ENCODE measurements around the gene TMTC1.

TMTC1 gene

DNA sequence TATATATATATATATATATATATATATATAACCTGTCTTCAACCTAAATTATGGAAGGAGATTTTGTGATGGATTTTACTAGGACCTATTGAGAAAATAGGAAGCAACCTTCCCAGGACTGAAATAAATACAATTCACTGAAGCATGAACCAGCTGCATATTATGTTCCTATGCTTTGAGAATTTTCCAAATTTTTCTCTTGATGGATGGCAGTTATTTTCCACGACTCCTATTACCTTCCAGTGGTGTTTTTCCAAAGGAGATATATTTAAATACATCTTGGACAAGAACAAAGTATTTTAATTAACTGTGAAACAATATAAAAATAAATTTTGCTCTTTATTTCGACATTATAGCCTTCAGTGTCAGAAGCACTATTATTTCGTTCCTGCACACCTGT lies 87.9 kb downstream of the TMTC1 start:
- Histone ChIP-seq H4K8ac (ENCODE audit: low read depth, low read length) (no peak overlapping the region), H3K79me1 (ENCODE audit: low read length) (no peaks in the 10 kb centered on the region), H3K14ac (ENCODE audit: low read length) (no peak overlapping the region), H3K79me2 (ENCODE audit: control insufficient read depth, insufficient read depth, low read length, poor library complexity) (no peaks in the 10 kb centered on the region), H3K4ac (ENCODE audit: low read depth, low read length) (no peak overlapping the region), H3K9ac (ENCODE audit: low read length) (no peak overlapping the region), H3K36me3 (ENCODE audit: control insufficient read depth in 1 of 2, insufficient read depth in 2 of 2, low read length in 2 of 2) (no peaks in the 10 kb centered on the region), H3K9me3 (ENCODE audit: insufficient read depth, low read depth, low read length) (no peaks in the 10 kb centered on the region), H4K12ac (ENCODE audit: low read depth, low read length) (no peak overlapping the region), H3K4me3 (ENCODE audit: low read depth, low read length) (no peak overlapping the region), H2BK5ac (ENCODE audit: low read depth, low read length, poor library complexity) (no peak overlapping the region), H2BK120ac (ENCODE audit: insufficient read depth, low read length, poor library complexity) (no peak overlapping the region), H3K18ac (ENCODE audit: low read length) (no peak overlapping the region), H3K4me1 (ENCODE audit: control insufficient read depth in 1 of 2, insufficient read depth in 2 of 2, low read length in 2 of 2) (peaks cover 0 to 4% of the 10 kb centered on the region in 2 experiments), H2AK5ac (ENCODE audit: low read length) (no peak overlapping the region), H3K23ac (ENCODE audit: low read length) (no peak overlapping the region), H3K4me2 (ENCODE audit: low read length) (no peak overlapping the region), H4K91ac (ENCODE audit: low read depth, low read length) (no peak overlapping the region), H3K27ac (ENCODE audit: low read depth, low read length) (no peak overlapping the region), H3K27me3 (ENCODE audit: insufficient read depth, low read length) (no peaks in the 10 kb centered on the region), H2AFZ (ENCODE audit: insufficient read depth, low read length, poor library complexity) (no peak overlapping the region), H2BK12ac (ENCODE audit: low read length) (no peak overlapping the region)
- no CpG with 5 or more reads among the region's 3 CpGs for WGBS (ENCODE audit: extremely low coverage, insufficient coverage, insufficient read length)
- DNase-seq, result no peak

DNA sequence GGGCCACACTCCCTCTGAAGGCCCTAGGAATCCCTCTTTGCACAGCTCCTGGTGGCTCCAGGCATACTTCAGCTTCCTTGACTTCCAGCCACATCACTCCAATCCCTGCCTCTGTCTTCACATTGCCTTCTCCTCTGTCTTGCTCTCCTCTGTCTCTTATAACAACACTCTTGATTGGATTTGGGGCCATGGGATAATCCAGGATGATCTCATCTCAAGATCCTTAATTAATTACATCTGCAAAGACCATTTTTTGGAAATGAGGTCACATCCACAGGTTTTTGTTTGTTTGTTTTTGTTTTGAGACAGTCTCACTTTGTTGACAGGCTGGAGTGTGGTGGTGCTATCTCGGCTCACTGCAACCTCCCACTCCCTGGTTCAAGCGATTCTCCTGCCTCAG lies 88.7 kb downstream of the TMTC1 start:
- Histone ChIP-seq H4K12ac (ENCODE audit: low read depth, low read length) (no peak overlapping the region), H3K4ac (ENCODE audit: low read depth, low read length) (no peak overlapping the region), H4K91ac (ENCODE audit: low read depth, low read length) (peak overlapping the region; percentile 24), H3K79me1 (ENCODE audit: low read length) (no peaks in the 10 kb centered on the region), H2BK12ac (ENCODE audit: low read length) (no peak overlapping the region), H3K9ac (ENCODE audit: low read length) (no peak overlapping the region), H3K23ac (ENCODE audit: low read length) (no peak overlapping the region), H3K27me3 (ENCODE audit: insufficient read depth, low read length) (no peaks in the 10 kb centered on the region), H3K14ac (ENCODE audit: low read length) (no peak overlapping the region), H3K4me3 (ENCODE audit: low read depth, low read length) (no peak overlapping the region), H2BK5ac (ENCODE audit: low read depth, low read length, poor library complexity) (no peak overlapping the region), H4K8ac (ENCODE audit: low read depth, low read length) (no peak overlapping the region), H2AFZ (ENCODE audit: insufficient read depth, low read length, poor library complexity) (no peak overlapping the region), H2BK120ac (ENCODE audit: insufficient read depth, low read length, poor library complexity) (no peak overlapping the region), H3K79me2 (ENCODE audit: control insufficient read depth, insufficient read depth, low read length, poor library complexity) (no peaks in the 10 kb centered on the region), H3K4me1 (ENCODE audit: control insufficient read depth in 1 of 2, insufficient read depth in 2 of 2, low read length in 2 of 2) (peaks cover 0 to 4% of the 10 kb centered on the region in 2 experiments), H2AK5ac (ENCODE audit: low read length) (no peak overlapping the region), H3K4me2 (ENCODE audit: low read length) (no peak overlapping the region), H3K18ac (ENCODE audit: low read length) (no peak overlapping the region), H3K9me3 (ENCODE audit: insufficient read depth, low read depth, low read length) (no peaks in the 10 kb centered on the region), H3K36me3 (ENCODE audit: control insufficient read depth in 1 of 2, insufficient read depth in 2 of 2, low read length in 2 of 2) (no peaks in the 10 kb centered on the region), H3K27ac (ENCODE audit: low read depth, low read length) (no peak overlapping the region)
- WGBS (ENCODE audit: extremely low coverage, insufficient coverage, insufficient read length), result no CpG with 5 or more reads among the region's 2 CpGs
- DNase-seq, result no peak

DNA sequence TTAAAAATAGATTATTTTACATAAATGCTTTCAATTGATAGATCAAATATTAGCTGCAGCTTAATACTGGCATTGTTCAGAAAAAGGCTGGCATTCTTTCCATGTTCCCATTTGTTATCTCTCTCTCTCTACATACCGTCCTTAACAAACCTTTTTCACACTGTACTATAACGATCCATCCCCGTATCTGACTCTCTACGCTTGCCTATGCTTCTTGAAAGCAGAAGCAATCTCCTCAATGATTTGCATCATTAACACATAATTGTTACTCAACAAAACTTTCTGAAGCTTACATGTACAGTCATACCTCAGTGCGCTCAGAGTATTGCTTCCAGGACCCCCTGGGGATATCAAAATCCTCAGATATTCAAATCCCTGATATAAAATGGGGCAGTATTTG lies 89.7 kb downstream of the TMTC1 start:
- no peak overlapping the region for H3K9ac ChIP-seq (ENCODE audit: low read length)
- no peak overlapping the region for H2BK12ac ChIP-seq (ENCODE audit: low read length)
- H3K4me2 ChIP-seq (ENCODE audit: low read length), result no peak overlapping the region
- no peak overlapping the region for H3K4ac ChIP-seq (ENCODE audit: low read depth, low read length)
- H2AK5ac ChIP-seq (ENCODE audit: low read length), result no peak overlapping the region
- H3K27ac ChIP-seq (ENCODE audit: low read depth, low read length), result no peak overlapping the region
- H3K36me3 ChIP-seq (ENCODE audit: control insufficient read depth in 1 of 2, insufficient read depth in 2 of 2, low read length in 2 of 2), result no peaks in the 10 kb centered on the region
- no peak overlapping the region for H2BK120ac ChIP-seq (ENCODE audit: insufficient read depth, low read length, poor library complexity)
- no peak overlapping the region for H4K8ac ChIP-seq (ENCODE audit: low read depth, low read length)
- no peak overlapping the region for H4K12ac ChIP-seq (ENCODE audit: low read depth, low read length)
- no peaks in the 10 kb centered on the region for H3K79me1 ChIP-seq (ENCODE audit: low read length)
- no peaks in the 10 kb centered on the region for H3K27me3 ChIP-seq (ENCODE audit: insufficient read depth, low read length)
- no peak overlapping the region for H2AFZ ChIP-seq (ENCODE audit: insufficient read depth, low read length, poor library complexity)
- no peak for DNase-seq
- H3K14ac ChIP-seq (ENCODE audit: low read length), result no peak overlapping the region
- H3K4me3 ChIP-seq (ENCODE audit: low read depth, low read length), result no peak overlapping the region
- peaks cover 0 to 4% of the 10 kb centered on the region in 2 experiments for H3K4me1 ChIP-seq (ENCODE audit: control insufficient read depth in 1 of 2, insufficient read depth in 2 of 2, low read length in 2 of 2)
- H3K23ac ChIP-seq (ENCODE audit: low read length), result no peak overlapping the region
- no peaks in the 10 kb centered on the region for H3K79me2 ChIP-seq (ENCODE audit: control insufficient read depth, insufficient read depth, low read length, poor library complexity)
- no peak overlapping the region for H2BK5ac ChIP-seq (ENCODE audit: low read depth, low read length, poor library complexity)
- no peak overlapping the region for H3K18ac ChIP-seq (ENCODE audit: low read length)
- no peak overlapping the region for H4K91ac ChIP-seq (ENCODE audit: low read depth, low read length)
- no peaks in the 10 kb centered on the region for H3K9me3 ChIP-seq (ENCODE audit: insufficient read depth, low read depth, low read length)
- 100% methylated on average over 4 of the region's 5 CpGs for WGBS (ENCODE audit: extremely low coverage, insufficient coverage, insufficient read length)

DNA sequence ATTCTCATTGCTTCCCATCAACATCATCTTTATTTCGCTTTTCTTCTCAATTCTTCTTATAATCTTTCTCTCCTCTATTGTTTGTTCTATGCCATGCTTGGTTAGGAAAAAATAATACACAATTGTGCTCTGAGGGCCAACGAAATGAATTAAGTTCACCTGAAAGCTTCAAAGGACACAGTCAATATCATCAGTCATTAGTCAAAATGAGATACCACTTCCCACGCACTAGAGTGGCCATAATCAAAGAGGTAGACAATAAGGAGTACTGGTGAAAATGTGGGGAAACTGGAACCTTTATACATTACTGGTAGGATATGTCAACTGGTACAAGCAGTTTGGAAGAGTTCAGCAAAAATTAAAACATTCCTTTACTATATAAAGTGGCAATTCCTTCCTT lies 91.5 kb downstream of the TMTC1 start:
- no peak overlapping the region for H3K4me3 ChIP-seq (ENCODE audit: low read depth, low read length)
- no peaks in the 10 kb centered on the region for H3K36me3 ChIP-seq (ENCODE audit: control insufficient read depth in 1 of 2, insufficient read depth in 2 of 2, low read length in 2 of 2)
- no peak overlapping the region for H3K23ac ChIP-seq (ENCODE audit: low read length)
- H3K14ac ChIP-seq (ENCODE audit: low read length), result no peak overlapping the region
- no peaks in the 10 kb centered on the region for H3K9me3 ChIP-seq (ENCODE audit: insufficient read depth, low read depth, low read length)
- H3K18ac ChIP-seq (ENCODE audit: low read length), result no peak overlapping the region
- no peaks in the 10 kb centered on the region for H3K79me2 ChIP-seq (ENCODE audit: control insufficient read depth, insufficient read depth, low read length, poor library complexity)
- H3K4ac ChIP-seq (ENCODE audit: low read depth, low read length), result no peak overlapping the region
- no peak overlapping the region for H2AFZ ChIP-seq (ENCODE audit: insufficient read depth, low read length, poor library complexity)
- no peak overlapping the region for H4K12ac ChIP-seq (ENCODE audit: low read depth, low read length)
- H3K9ac ChIP-seq (ENCODE audit: low read length), result no peak overlapping the region
- H3K27ac ChIP-seq (ENCODE audit: low read depth, low read length), result no peak overlapping the region
- peaks cover 0 to 4% of the 10 kb centered on the region in 2 experiments for H3K4me1 ChIP-seq (ENCODE audit: control insufficient read depth in 1 of 2, insufficient read depth in 2 of 2, low read length in 2 of 2)
- no peak overlapping the region for H2BK12ac ChIP-seq (ENCODE audit: low read length)
- no peaks in the 10 kb centered on the region for H3K79me1 ChIP-seq (ENCODE audit: low read length)
- H3K27me3 ChIP-seq (ENCODE audit: insufficient read depth, low read length), result no peaks in the 10 kb centered on the region
- DNase-seq, result no peak
- WGBS (ENCODE audit: extremely low coverage, insufficient coverage, insufficient read length), result no CpG with 5 or more reads among the region's 3 CpGs
- no peak overlapping the region for H2BK120ac ChIP-seq (ENCODE audit: insufficient read depth, low read length, poor library complexity)
- H4K91ac ChIP-seq (ENCODE audit: low read depth, low read length), result no peak overlapping the region
- H2BK5ac ChIP-seq (ENCODE audit: low read depth, low read length, poor library complexity), result no peak overlapping the region
- no peak overlapping the region for H4K8ac ChIP-seq (ENCODE audit: low read depth, low read length)
- no peak overlapping the region for H3K4me2 ChIP-seq (ENCODE audit: low read length)
- H2AK5ac ChIP-seq (ENCODE audit: low read length), result no peak overlapping the region

Measured in trophoblast cell (in vitro differentiated cells and primary cell).